ENCODE data around the gene VEGFC.

DNA sequence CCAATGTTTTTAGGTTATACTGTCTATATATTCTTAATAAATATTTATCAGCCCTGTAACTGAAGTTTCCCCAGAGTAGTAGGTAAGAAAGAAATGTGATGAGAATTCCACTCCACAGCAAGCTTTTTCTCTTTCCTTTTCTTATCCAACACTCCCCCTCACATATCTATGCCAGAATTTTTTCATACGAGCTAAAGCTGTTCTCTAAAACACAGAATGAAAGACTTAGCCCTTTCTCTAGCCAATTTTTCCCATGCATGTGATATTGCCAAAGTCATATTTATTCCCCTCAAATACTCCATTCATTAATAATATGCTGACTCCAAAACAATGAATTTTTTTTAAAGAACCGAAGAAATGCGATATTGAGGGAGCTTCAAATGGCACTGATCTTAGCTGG lies 32.3 kb downstream of the VEGFC start:
- TF ChIP-seq, protein P1, sequence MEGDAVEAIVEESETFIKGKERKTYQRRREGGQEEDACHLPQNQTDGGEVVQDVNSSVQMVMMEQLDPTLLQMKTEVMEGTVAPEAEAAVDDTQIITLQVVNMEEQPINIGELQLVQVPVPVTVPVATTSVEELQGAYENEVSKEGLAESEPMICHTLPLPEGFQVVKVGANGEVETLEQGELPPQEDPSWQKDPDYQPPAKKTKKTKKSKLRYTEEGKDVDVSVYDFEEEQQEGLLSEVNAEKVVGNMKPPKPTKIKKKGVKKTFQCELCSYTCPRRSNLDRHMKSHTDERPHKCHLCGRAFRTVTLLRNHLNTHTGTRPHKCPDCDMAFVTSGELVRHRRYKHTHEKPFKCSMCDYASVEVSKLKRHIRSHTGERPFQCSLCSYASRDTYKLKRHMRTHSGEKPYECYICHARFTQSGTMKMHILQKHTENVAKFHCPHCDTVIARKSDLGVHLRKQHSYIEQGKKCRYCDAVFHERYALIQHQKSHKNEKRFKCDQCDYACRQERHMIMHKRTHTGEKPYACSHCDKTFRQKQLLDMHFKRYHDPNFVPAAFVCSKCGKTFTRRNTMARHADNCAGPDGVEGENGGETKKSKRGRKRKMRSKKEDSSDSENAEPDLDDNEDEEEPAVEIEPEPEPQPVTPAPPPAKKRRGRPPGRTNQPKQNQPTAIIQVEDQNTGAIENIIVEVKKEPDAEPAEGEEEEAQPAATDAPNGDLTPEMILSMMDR (IDR thresholded peaks at IDR 0.05), result no peak
- TF ChIP-seq EZH2 (IDR thresholded peaks at IDR 0.05; ENCODE audit: borderline replicate concordance, insufficient read depth, low read depth, low read length, poor library complexity, severe bottlenecking), result no peak

Data from B cell (primary cell).